GM13976 (cell line): ENCODE measurements around the gene SWI5.

Experiments used
- DNase-seq: peaks from one replicate; pipeline ENCODE4 v3.0.0; 2012; ENCODE audit warnings: low spot score
- CTCF ChIP-seq: IDR thresholded peaks from 2 replicates; pipeline ENCODE4 v1.5.1; 2012; ENCODE audit warnings: borderline replicate concordance, mild to moderate bottlenecking; ENCODE audit not compliant: insufficient read depth; ENCODE audit errors: extremely low read depth, missing control alignments, control extremely low read depth
- in situ Hi-C: fragments of 300-500 bp; cut with MboI; formaldehyde crosslinking; loops from one replicate; pipeline ENCODE4 v1.12.0; 2022; ENCODE audit warnings: low sequenced_read_pairs, mixed read lengths, inconsistent platforms; ENCODE audit not compliant: unreplicated experiment

The SWI5 gene

GRCh38 chr9:128298535-128299482 lies 22.7 kb downstream of the SWI5 start:
- in situ Hi-C loops = no loop called here
- TF ChIP-seq CTCF = no peak
- DNase-seq = no peak

- no peak for DNase-seq
- no peak for TF ChIP-seq CTCF
- in situ Hi-C loops = no loop called here
Observed at GRCh38 chr9:128304136-128304970, 28.3 kb downstream of the SWI5 start.

- in situ Hi-C loops = no loop called here
- no peak for TF ChIP-seq CTCF
Observed at GRCh38 chr9:128304971-128305288, 28.9 kb downstream of the SWI5 start.

GRCh38 chr9:128309551-128309950 lies 33.5 kb downstream of the SWI5 start:
- DNase-seq = no peak
- in situ Hi-C loops = no loop called here
- no peak for TF ChIP-seq CTCF

More at GRCh38 chr9:128304971-128305288, 28.9 kb downstream of the SWI5 start:
- no peak for DNase-seq

- in situ Hi-C loops = no loop called here
- TF ChIP-seq CTCF = no peak
- DNase-seq = no peak
Observed at GRCh38 chr9:128310461-128310860, 34.4 kb downstream of the SWI5 start.

- no peak for DNase-seq
- TF ChIP-seq CTCF = no peak
- in situ Hi-C loops = no loop called here
Observed at GRCh38 chr9:128314697-128315096, 38.6 kb downstream of the SWI5 start.
